Activated CD4-positive, CD25-positive, alpha-beta regulatory T cell treated with anti-CD3 and anti-CD28 coated beads, Interleukin-2, amount 50 U/mL, for 16 hours (primary cell): ENCODE data around the gene PRKN.

Source experiments
- DNase-seq: peaks from one replicate; pipeline ENCODE4 v3.0.0-alpha.2; 2020; ENCODE audit warnings: low read depth, low spot score

Gene PRKN

DNA sequence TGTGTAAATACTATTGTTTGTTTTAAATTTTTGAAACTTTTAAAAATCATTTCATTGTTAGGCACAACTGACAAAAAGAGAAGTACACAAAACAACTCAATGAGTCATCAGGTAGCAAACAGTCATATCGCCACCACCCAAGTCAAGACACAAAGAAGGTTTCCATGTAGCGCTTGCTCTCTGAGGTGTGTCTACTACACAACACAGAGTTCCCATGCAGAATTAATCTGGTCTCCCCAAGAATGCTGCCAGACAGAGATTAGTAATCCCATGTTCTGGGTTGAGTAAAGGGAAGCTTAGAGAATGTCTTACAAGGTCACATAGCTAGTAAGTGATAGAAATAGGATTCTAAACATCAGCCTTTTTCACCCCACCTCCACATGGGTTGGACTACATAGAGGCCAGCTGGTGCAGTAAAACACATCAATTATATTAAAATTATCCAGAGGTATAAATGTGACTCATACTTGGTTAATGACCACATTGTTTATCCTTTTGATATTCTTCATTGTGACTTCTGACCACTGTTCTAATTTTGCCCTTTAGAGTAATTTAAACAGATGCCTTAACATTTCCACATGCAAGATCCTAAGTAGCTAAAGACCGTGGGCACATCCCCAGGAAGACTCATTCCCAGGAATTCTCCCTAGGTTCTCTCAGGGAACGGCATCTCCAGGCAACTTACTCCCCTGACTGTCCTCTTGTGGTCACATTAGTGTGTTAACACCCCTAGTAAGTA is 413.5 kb downstream of the PRKN start:
- DNase-seq, result no peak

DNA sequence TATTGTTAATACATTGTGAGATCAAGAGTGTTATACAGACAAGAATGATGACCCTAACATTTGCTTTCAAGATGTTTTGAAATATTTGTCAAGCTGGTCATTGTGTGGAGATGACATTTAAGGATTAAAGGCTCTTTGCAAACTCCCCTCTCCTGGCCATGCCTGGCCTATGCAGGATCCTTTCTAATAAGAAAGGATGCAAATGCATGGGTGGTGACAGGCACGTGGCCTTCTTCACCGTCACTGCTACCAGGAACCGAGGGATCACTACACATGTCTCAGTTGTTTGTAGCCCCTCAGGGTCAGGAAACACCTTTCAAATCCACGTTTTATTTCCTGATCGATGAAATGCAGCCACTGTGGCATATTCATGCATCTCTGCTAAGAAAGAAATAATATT is 419.7 kb downstream of the PRKN start:
- DNase-seq, result no peak

DNA sequence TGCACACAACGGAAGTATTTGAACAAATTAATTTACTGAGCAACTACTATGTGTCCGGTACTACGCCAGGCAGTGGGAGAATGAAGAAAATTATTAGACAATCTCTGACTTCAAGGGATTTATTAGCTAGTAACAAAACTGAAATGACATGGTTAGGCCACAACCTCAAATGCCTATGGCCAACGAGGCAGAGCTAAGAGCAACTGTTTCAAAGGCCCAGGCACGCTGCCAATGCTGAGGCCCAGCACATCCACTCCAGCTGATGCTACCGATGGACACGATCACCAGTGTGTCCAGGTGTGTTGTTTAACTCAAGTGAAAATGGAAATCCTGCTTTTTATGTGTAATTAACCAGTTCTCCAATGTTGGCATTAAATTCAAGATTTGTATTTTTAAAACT is 420.9 kb downstream of the PRKN start:
- DNase-seq, result no peak

DNA sequence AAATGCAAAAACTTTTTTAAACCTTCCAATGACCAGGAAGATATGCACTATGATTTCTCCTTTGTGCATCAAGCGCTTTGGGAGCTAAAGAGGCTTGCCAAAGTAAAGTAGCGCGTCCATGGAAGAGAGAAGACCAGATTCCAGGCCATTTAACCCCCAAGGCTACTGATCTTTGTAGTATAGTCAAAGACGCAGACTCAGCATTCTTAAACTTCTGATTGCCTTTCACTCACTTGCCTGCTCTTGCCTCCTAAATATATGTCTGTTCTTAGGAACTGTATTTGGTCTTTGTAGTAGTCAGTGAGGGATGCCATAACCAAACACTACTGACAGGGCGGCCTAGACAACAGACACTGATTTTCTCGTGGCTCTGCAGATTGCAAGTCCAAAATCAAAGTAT is 426.4 kb downstream of the PRKN start:
- no peak for DNase-seq

DNA sequence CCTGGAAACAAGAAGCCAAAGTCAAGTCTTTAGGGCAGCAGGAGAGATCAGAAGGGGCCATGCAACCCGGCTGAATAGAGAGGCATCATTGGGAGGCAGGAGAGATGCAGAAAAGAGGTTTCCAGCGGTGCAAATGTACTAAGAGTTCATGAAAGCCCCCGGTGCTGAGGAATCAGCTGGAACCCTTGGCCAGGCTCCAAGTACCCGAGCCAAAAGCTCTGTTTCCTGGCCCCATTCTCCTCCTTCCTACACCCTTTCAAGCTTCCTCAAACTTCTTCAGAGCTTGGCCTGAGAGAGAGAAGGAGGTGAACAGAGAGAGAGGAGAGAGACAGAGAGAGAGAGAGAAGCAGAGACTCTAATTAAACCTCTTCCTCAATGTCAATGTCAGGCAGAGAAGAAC is 433.5 kb downstream of the PRKN start:
- no peak for DNase-seq

DNA sequence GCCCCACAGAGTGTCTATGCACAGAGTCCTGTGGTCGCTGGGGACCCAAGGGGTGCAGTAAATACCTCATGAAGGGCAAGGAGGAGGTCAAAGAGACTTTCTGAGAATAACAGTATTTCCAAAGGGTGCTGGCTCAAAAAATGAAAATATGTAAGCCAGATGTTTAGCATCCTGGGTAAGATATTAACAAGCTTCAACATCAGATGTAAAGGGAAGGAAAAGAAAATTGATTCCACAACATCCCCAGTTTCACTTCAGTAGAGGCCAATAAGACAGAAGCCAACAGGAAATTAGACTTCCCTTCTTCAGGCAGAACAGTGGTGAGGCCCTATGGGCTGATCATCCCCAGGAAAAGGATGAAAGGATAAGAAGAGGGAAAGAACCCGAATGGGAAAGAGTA is 434.7 kb downstream of the PRKN start:
- no peak for DNase-seq

DNA sequence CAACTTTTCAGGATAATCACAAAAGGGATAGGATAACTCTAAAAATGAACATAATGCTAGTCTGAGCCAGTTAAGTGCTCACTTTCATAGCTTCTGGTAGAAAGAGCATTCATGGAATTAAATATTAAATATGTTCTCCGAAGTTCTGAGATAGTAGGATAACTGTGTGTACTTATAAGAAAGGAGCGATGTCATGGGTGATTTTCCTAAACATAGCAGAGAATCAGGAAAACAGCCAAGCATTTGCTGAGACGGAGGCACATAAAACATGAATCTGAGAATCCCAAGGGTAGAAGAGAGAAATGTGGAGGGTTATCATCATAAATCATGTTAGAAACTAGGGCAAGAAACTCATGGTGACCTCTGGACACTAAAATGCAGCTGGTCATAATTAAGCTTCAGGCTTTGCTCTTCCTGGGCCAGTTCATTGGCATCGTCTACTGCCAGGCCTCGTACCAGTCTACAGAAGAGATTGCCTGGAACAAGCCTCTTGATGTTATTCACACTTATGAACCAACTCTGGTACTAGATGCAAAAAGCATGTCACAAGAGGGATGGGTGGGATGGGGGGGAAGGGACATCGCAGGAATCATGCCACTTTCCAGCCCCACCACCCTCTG is 436.6 kb downstream of the PRKN start:
- DNase-seq, result no peak

DNA sequence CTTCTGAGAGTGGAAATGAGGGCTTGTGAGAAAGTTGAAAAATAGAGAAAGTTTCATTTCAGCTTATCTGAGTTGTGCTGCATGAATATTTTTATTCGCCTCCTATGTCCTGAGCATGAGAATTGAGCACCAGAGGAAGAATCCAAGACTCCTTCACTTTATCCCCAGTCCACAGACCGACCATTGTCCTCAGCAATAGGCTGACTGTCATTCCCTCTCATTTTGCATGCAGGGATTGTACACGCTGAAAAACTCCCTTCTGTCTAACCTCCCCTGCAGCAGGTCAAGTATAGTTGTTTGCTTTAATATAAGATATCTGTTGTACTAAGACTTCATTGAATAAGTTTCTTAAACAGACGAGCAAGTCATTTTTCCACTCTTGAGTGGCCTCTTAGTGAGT is 437.6 kb downstream of the PRKN start:
- no peak for DNase-seq

DNA sequence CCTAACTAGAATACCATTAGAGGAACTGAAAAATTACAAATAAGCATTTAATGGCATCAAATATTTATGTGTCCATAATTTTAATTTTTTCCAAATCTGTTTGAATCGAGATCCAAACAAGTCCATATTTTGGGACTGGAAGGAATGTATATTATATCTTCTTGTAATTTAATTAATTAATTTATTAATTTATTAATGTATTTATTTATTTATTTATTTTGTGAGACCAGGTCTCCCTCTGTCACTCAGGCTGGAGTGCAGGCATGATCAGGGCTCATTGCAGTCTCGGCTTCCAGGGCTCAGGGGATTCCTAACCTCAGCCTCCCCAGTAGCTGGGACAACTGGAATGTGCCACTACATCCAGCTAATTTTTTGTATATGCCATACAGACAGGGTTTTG is 453.6 kb downstream of the PRKN start:
- no peak for DNase-seq

DNA sequence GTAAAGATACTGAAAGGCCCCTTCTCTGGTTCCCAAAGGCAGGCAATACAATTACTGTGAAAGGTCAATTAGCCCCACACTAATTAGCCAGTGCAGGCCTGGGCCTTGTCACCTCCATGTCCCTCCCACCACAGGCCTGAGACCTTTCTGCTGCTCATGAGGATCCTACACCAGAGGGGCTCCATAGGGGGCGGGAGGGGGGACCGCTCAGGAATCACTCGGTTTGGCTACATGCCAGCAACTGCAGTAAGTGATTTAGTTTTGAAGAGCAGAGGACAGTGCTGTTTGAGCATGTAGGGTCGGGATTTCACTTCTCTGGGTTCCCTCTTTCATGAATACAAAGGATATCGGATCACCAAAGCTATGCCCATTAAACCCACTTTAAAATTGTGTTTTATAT is 455.6 kb downstream of the PRKN start:
- DNase-seq, result no peak

DNA sequence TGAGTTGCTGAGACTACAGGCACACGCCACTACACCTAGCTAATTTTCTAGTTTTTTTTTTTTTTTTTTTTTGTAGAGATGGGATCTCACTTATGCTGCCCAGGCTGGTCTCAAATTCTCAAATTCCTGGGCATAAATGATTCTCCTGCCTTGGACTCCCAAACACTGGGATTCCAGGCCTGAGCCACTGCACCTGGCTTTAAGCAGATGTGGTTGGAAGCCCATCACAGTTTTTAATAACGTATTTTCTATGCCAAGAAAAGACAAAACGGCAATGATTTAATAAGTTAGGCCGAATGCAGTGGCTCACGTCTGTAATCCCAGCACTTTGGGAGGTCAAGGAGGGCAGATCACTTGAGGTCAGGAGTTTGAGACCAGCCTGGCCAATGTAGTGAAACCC is 456.6 kb downstream of the PRKN start:
- DNase-seq, result no peak

DNA sequence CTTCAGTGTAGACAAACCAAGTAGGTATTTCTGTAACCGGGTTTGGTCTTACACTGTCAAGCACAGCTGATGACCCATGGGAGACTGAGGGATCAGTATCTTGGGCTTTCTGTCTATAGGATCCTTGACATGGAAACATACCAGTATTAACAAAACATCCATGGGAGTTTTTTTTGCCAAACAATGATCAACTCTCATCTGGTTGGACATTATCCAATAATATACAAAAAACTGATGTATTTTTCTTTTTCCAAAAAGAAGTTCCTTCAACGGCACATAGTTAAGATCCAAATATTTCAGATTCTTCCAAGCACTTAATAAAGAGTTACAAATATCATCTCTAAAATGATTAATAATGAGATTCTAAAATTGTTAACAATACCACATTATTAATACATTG is 459.9 kb downstream of the PRKN start:
- DNase-seq, result no peak

DNA sequence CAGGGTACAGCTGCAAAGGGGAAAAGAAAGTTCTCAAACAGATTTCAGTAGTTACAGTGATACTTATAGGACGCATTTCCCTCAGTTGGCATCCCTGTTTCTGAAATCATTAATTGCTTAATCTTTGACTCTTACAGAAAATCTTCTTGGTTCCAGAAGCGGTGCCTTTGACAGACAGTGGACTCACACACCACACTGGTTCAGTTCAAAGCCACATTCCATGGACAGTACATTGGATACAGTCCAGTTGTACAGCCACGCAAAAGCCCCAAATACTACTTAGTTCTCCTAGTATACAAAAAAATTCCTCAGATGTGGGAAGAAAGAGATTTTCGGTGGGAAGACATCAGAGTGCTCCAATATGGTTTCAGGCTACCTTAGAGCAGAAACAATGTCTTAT is 460.4 kb downstream of the PRKN start:
- DNase-seq, result no peak

DNA sequence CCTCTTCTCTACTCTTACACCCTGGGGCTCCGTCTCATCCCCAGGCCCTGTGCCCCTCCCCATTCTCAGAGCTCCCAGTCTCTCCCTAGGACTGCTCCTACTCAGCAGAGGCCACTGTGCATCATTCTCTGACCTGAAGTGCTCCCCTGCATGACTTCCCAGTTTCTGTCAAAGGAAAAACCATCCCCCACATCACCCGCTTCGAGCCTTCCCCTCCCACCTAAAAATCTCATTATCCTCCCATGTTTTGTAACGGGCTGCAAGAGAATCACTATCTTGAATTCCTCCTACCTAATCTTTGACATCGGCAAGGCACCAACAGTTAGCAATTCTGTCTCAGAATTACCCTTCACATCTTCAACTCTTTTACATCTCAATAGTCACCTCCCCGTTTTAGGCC is 463.0 kb downstream of the PRKN start:
- no peak for DNase-seq

DNA sequence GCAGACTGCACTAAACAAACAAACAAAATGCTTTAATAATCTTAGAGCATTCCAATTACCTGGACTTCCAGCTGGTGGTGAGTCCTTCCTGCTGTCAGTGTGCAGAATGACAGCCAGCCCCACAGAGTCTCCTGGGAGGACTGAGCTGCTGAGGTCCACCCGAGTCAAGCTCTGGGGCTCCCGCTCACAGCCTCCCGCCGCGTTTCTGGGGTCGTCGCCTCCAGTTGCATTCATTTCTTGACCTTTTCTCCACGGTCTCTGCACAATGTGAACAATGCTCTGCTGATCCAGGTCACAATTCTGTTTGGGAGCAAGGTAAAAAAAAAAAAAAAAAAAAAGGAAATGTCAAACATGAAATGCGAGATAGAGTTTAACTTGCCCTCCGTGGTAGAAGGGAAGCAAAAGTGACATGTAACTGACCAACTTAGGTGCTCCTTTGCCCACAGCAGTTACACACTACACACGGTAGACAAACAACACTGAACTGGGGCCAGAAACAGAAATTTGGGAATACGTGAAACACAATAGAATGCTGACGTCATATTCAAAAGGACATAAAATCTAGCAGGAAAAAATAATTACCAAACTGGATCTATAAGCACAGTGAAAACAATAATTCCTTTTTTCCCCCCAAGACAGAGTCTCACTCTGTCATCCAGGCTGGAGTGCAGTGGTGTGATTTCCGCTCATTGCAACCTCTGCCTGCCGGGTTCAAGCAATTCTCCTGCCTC is 464.9 kb downstream of the PRKN start:
- no peak for DNase-seq

DNA sequence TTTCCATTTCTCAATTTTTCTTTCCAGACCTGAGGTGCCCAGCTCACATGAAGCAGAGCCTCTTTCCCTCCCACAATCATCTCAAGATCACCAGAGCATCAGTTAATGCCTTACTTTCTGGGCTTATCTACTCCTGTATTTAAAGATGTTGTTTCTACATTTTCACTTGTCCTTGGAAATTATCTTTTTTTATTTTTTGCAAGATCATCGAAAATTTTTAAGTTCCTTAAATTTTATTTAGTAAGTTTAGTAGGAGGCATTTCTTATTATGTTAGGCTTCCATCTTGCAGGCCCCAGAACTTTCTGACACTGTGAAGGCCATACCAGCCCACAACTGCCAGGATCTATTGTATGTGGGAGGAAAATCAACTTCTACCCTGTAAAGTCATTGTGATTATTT is 466.0 kb downstream of the PRKN start:
- DNase-seq, result no peak

DNA sequence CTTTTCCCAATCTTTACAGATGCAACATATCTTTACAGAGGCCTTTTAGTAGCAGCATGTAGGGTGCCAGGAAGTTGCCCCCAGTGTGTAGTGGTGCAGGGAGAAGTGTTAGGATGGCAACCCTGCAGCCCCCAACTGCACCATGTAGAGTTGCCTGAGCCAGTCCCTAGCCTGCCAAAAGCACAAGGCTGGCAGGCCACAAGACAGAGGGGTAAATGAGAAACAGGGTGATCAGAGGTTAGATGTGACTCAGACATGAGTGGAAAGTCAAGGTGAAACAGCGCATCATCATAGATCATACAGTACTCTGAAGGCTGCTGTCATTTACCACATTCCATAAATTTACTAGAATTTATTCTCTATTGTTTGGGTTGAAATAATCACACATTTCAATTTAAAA is 467.5 kb downstream of the PRKN start:
- DNase-seq, result no peak

DNA sequence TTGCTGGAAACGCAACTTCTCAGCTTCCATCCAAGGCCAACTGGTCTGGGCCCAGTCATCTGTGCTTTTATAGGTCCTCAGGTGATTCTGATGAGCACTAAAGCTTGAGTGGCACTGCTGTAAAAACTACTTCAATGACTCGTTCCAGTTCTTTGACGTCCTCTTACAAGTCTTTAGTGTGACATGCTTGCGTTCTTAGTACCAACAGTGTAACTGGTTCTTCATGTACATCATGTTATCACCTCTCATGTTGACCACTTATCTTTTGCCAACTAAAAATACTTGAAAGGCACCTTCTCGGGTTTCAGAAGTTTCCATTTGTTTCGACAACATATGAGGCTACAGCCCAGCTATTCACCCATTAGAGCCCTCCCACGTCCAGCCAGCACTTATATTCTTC is 468.9 kb downstream of the PRKN start:
- no peak for DNase-seq

DNA sequence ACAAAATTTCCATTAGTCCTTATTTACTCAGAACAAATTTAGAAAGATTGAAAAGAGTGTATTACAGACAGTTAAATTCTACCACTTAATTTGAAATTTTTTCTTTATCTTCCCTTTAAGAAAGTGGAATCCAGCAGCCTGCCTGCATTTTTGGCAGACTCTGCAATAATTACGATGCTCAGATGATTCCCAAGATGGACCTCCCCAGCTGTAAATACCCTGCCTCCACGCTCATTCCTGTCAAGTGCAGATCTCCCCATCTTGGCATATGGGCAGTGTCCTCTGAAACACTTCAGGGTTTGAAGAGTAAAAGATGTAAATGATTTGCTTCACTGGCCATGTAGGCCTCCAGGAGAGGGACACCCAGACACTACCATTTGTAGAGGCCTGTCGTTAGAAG is 471.2 kb downstream of the PRKN start:
- DNase-seq, result no peak

DNA sequence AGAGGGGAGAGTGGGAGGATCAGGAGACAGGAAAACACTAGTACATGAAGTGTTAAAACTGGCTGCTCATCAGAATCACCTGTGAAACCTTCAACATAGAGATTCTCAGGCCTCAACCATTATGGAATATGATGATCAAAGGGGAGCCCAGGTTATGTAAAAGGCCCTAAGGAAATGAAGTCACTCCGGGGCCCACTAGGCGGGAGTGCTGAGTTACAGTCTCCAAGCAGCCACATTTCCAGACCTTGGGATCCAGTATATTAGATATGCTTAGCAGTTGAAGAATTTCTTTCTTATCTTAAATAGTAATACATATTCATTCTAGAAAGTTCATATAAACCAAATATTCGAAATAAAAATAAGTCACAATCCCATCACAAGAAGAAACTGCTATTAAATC is 476.3 kb downstream of the PRKN start:
- no peak for DNase-seq

DNA sequence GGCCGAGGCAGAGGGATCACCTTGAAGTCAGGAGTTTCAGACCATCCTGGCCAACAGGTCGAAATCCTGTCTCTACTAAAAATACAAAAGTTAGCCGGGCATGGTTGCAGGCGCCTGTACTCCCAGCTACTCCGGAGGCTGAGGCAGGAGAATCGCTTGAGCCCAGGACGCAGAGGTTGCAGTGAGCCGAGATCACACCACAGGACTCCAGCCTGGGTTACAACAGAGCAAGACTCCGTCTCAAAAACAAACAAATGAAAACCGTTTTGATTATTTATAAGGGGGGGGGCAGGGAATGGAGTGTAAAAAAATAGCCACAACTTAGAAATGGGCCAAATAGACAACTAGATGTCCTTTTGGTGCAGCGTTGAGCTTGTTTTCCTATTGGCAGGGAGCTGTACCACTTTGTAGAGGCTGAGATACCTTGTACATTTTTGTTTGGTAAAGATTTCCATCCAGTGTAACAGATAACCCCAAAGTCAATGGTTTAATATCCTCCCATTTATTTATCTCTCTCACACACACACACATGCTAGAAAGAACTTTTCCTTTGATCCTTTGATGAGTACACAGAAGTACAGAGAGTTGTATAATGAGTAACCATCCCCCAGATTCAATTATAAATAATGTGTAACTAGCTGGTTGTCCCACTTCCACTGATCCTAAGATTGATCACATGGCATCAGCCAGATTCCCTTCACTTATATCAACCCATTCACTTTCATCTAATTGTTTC is 477.5 kb downstream of the PRKN start:
- DNase-seq, result no peak

DNA sequence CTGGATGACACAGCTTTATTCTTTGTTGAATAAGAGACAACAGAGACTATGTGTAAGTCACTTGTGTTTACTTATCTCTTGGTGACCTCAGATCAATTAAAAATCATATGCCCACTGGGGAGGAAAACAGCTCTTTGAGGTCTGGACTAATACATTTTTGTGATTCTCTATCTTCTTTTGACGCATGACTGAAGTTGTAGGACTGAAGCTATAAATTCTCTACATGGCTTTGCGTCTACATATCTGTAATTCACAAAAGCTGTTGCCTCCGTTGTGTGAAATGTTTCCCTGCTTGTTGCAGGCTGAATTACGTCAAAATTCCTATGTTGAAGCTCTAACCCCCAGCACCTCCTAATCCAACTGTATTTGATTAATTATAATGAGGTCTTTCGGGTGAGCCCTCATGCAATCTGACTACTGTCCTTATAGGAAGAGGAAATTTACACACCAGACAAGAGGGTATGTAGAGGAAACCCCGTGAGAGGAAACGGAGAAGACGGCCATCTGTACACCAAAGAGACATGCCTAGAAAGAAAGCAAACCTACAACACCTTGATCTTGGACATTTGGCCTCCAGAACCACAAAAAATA is 481.6 kb downstream of the PRKN start:
- no peak for DNase-seq
